Femur (tissue), 1 donor: ENCODE results near the gene MYOZ3.

Source experiments
- DNase-seq: peaks from one replicate; pipeline ENCODE4 v3.0.0-alpha.2; 2017

Gene MYOZ3

DNA sequence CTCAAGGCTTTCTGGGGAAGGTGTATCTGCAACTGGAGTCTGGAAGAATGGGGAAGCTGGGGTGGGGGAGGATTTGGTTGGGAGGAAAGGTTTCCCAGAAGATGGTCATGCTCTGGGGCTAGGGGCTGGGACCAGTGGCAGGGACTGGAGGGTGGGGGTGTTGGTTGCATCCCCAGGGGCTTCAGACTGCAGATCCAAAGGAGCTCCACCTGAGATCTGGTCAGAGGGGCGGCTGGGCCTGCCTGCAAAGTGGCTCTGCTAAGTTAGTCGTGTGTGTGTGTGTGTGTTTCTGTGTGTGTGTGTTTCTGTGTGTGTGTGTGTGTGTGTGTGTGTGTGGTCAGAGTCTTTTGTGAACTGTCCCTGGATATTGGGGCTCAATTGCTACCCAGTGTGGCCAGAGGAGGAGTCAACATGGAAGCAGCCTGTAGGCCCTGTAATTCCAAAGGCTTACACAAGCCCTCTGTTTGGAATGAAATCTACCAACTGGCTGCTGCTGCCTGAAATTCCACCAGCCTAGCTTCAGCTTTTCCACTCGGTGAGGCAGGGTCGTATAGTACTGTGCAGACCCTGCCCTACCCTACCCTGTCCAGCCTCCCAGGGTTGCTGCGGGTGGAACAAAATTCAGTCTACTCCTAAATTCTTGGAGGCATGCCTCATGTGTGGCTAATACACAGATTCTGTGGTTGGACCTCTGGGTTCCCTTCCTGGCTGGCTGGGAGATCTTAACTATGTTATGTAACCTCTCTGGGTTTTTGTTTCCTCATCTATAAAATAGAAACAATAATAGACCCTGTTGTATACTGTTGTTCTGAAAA, 33.1 kb upstream of the MYOZ3 start:
- no peak for DNase-seq

DNA sequence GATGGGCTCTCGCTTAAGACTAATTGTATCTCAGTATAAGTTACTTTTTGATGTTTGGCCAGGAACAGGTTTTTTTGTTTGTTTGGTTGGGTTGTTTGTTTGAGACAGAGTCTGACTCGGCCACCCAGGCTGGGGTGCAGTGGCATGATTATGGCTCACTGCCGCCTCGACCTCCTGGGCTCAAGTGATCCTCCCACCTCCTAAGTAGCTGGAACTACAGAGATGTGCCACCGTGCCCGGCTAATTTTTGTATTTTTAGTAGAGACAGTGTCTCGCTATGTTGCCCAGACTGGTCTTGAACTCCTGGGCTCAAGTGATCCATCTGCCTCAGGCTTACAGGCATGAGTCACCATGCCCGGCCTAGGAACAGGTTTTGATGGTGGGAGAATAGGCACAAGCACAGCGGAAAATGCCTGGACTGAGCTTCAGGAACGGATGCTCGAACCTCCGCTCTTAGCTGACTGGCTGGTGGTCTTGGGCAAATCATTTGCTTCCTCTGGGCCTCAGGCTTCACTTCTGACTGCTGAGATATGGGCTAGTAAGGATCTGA, 32.0 kb upstream of the MYOZ3 start:
- DNase-seq, result no peak

GRCh38 chr5:150630016-150630415, 31.0 kb upstream of the MYOZ3 start:
- no peak for DNase-seq

GRCh38 chr5:150630461-150631325, 30.4 kb upstream of the MYOZ3 start:
- DNase-seq, result no peak

DNA sequence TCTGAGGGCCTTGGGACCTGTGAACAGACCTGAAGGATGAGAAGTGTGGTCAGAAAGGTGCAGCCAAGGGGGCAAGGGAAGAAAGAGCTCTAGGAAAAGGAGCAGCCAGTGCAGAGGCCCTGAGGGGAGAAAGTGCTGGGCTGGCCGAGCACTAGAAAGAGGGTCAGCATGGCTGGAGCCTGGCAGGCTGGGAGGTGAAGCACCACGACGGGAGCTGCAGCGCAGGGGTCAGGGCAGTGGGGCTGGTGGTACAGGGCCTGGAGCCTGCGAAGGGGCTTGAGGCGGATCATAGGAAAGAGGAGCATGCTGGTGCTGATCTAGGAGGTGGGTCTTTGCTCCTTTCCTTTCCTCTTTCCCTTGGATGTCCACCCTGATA, 29.7 kb upstream of the MYOZ3 start:
- no peak for DNase-seq

GRCh38 chr5:150632305-150633160, 28.5 kb upstream of the MYOZ3 start:
- DNase-seq, result no peak

- DNase-seq, result no peak
These were observed 27.6 kb upstream of the MYOZ3 start for GRCh38 chr5:150633429-150633828.

DNA sequence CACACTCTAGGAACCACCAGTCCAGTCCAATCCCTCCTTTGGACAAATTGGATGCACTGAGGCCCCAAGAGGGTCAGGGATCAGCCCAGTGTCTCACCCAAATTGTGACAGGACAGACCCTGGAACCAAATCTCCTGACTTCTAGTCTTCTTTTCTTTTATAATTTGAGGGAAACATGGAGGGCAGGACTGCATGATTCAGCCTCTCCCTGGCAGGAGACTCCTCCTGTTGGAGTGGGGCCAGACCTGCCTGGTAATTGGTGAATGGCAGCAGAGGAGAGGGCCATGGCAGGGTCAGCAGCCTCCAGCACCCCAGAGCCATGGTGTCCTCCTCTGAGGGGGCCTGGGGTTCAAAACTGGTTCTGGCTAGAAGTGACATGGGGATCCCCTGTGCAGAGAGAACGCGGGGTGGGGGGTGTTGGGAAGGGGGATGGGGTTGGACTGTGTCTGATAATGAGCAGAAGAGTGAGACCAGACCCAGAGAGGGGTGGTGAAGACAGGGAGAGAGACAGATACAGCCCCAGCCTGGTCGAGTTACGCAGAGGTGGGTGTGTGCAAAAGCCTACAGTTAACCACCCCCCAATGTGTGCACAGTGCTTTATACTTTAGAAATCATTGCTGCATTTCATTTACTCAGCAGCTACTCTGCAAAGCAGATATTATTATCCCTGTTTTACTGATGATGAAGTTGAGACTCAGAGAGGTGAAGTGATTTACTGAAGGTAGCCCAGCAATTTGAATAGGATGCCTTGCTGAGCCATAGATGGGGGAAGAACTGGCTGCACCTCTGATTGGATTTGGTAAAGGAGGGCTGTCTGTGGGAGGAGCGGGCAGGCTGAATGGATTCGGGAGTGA, 24.4 kb upstream of the MYOZ3 start:
- DNase-seq, result no peak

- no peak for DNase-seq
These were observed 23.6 kb upstream of the MYOZ3 start for GRCh38 chr5:150637245-150638052.

GRCh38 chr5:150638053-150638444, 23.0 kb upstream of the MYOZ3 start:
- no peak for DNase-seq

DNA sequence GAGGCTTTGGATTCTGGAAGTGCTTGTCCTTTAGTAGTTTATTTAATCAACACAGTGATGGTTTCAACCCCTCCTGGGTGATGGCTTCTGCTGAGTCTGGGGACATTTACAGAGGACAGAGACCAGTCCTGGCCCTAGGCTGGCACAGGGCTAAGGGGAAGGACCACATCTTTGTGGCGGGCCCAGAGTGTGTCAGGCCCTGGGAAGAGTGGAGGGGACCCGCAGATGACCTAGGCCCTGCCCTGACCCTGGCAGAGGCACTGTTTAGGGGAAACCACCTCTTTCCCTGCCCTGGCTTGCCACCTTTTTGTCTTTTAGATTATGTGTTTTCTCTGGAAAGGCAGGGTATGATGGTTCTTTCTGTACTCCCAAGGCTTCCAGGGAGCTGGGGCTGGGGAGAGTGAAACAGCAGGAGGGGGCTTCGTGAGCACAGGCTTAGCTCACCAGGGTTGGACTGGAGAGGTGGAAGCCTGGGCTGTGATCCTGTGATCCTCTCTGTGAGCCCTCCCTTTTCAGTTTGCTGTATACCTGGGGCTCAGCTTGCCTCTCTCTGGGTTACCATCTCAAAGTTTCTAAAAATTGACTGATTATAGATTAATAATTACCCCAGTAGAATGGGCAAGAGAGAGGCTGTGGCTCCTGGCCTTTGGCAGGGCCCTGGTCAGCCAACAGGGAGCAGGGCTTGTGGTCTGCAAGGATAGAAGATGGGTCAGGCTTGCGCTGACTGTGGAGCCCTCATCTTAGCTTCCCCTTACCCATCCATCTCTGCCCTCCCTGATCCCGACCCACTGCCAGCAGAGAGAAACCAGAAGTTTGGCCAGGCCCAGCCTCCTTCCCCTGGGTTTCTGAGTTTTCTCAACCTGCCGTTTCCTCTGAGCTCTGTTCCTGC, 22.3 kb upstream of the MYOZ3 start:
- no peak for DNase-seq

DNA sequence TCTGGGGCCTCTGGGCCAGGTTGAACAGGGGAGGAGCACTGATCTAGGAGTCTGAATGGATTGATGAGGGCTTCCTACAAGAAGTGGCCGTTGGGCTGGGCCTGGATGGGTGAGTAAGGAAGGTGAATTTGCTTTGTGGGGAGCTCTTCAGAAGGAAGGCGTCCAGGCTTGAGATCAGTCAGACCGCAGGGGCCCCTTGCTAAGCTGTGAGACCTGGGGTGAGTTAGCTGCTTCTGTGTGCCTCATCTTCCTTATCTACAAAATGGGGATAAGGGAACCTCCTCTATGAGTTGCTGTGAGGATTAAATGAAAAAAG, 21.7 kb upstream of the MYOZ3 start:
- DNase-seq, result no peak

GRCh38 chr5:150639751-150640150, 21.3 kb upstream of the MYOZ3 start:
- DNase-seq, result no peak

- DNase-seq, result peak; percentile 76
These were observed 20.6 kb upstream of the MYOZ3 start, which contains the start of gene SYNPO for GRCh38 chr5:150640311-150641005. Gene SYNPO, plus strand, starts transcription at chr5:150640660. Its CDS starts 7,616 bp downstream, at chr5:150648276.

- no peak for DNase-seq
These were observed 20.0 kb upstream of the MYOZ3 start for GRCh38 chr5:150641006-150641570.

GRCh38 chr5:150641824-150642566, 19.1 kb upstream of the MYOZ3 start:
- no peak for DNase-seq

- peak; percentile 81 for DNase-seq
These were observed 18.5 kb upstream of the MYOZ3 start for GRCh38 chr5:150642567-150642927.

DNA sequence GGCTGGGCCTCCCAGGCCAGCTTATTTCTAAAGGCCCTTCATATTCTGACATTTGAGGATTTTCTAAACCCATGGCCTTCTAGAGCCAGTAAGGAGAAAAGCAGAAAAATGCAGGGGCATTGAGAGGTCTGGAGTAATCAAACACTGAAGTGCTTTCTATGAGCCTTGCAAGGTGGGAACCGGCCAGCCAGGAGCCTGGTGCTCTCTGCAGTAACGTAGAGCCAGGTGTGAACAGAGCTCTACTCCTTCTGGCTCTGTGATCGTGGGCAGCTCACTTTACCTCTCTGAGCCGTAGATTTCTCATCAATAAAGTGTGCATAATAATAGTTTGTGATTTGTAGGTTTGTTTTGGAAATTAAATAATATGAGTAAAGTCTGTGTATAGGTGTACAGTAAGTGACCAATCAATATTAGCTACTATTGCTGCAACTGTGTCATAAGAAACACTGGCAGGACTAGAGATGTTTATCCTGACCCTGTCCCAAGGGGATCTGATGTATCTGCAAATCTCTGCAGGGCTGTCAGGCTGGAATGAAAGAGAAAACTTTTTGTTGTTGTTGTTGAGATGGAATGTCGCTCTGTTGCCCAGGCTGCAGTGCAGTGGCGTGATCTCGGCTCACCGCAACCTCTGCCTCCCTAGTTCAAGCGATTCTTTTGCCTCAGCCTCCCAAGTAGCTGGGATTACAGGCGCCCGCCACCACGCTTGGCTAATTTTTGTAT, 17.9 kb upstream of the MYOZ3 start:
- DNase-seq, result no peak
